Stimulated activated CD4-positive, alpha-beta T cell treated with anti-CD3 and anti-CD28 coated beads, Interleukin-15, amount 100 ng/mL, for 1 hour (primary cell): Measurements from ENCODE around the gene DMAC2.
A peak's percentile ranks its signal among the peaks of the same experiment; 100 is the strongest.
"Not testable (repeated sequence)": the region's sequence is repeated elsewhere in the genome, so short reads cannot be mapped to it uniquely, and the experiment has no call there.

ENCODE experiments used
- DNase-seq, 2 donors: peaks; one replicate each; pipeline ENCODE4 v3.0.0-alpha.2; 2020; ENCODE audit warnings: low read depth in 1 of 2, low spot score in 1 of 2

DMAC2 gene

DNA sequence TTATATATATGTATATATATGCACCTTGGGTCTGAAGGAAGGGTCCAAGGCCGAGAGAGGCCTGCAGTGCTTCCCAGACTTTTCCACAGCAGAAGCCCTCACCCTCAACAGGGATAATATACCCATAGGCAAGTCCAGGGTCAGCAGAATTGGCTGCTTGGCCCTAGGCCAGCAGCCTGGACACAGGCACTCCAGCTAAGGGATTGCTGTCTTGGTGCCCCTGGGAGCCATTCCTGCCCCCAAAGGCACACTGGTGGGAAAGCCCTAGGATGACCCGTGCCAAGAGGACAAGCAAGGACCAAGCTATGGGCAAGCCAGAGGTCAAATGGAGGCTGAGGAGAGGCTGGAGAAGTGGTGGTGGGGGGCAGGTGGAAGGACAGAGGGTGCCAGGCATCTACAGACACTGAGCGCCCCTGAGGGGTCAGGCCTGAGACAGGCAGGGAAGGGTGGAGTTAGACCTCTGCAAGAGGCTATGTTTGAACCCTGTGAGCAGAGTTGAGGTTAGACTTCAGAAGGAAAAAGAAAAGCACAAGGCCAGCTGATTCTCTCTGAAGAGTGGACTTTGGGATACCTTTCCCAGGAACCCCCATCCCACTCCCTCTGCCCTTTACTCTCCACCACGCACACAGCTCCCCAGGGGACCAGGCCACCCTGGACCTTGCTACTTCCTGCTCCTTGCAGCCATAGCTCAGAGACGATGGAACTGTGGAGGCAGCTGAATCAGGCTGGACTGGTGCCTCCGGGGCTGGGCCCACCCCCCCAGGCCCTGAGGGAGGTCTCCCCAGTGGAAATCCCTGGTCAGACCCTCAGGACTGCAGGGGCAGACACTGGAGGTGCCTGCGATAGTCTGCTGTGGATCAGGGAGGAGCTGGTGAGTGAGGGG lies 3.0 kb upstream of the DMAC2 start, which contains the start of gene ERICH4:
Gene ERICH4 (plus strand): TSS at position 684 of the 883 bp plus-strand sequence. CDS start 14 bp downstream, at position 698.
- no peak for DNase-seq

- no peak for DNase-seq
Measured at GRCh38 chr19:41441321-41441945, 1.7 kb upstream of the DMAC2 start.

GRCh38 chr19:41437944-41438574 lies 1.7 kb downstream of the DMAC2 start:
- DNase-seq, result no peak

- no peak for DNase-seq
Measured at GRCh38 chr19:41436674-41436951, 3.1 kb downstream of the DMAC2 start.

DNA sequence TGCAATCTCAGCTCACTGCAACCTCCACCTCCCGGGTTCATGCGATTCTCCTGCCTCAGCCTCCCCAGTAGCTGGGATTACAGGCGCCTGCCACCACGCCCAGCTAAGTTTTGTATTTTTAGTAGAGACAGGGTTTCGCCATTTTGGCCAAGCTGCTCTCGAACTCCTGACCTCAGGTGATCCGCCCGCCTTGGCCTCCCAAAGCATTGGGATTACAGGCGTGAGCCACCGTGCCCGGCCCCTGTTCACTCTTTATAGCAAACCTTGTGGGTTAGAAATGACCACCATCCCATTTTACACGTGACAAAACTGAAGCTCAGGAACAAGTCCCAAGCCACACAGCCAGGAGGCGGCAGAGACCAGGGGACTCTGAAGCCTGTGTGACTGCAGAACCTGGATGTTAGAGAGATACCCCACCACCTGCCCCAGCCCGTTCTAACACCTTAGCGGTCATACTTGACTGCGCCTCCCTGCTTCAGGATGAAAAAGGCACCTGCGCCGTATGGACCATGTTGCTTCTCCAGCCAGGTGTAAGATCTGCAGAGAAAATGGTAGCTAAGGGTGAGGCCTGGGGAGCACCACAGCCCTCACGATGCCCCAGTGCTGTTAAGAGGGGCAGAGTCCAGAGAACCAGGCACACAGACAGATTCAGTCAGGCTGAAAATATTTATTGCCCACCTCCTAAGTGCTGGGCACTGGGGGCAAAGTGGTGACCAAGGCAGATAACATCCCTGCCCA lies 3.6 kb downstream of the DMAC2 start:
- no peak for DNase-seq

DNA sequence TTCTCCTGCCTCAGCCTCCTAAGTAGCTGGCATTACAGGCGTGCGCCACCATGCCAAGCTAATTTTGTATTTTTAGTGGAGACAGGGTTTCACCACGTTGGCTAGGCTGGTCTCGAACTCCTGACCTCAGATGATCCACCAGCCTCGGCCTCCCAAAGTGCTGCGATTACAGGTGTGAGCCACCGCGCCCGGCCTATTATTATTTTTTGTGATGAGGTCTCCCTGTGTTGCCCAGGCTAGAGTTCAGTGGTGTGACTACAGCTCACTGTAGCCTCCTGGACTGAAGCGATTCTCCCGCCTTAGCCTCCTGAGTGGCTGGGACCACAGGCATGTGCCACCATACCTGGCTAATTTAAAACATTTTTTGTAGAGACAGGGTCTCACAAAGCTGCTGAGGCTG lies 4.3 kb downstream of the DMAC2 start:
- not testable (repeated sequence) for DNase-seq

DNA sequence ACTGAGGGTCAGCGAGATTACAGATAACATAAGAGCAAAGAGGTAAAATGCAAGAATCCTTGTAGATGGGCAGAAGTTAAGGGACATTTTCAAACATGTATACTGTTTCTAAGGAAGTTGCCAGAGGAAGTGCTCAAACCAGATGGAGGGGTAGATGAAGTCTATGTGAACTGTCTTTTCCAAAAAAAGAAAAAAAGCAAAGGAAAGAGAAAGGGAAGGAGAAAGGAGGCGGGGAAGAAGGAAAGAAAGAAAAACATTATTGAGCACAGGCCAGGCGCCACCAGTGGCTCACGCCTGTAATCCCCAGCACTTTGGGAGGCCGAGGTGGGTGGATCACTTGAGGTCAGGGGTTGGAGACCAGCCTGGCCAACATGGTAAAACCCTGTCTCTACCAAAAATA lies 5.3 kb downstream of the DMAC2 start:
- no peak for DNase-seq

- no peak for DNase-seq
Measured at GRCh38 chr19:41433171-41433570, 6.5 kb downstream of the DMAC2 start.

DNA sequence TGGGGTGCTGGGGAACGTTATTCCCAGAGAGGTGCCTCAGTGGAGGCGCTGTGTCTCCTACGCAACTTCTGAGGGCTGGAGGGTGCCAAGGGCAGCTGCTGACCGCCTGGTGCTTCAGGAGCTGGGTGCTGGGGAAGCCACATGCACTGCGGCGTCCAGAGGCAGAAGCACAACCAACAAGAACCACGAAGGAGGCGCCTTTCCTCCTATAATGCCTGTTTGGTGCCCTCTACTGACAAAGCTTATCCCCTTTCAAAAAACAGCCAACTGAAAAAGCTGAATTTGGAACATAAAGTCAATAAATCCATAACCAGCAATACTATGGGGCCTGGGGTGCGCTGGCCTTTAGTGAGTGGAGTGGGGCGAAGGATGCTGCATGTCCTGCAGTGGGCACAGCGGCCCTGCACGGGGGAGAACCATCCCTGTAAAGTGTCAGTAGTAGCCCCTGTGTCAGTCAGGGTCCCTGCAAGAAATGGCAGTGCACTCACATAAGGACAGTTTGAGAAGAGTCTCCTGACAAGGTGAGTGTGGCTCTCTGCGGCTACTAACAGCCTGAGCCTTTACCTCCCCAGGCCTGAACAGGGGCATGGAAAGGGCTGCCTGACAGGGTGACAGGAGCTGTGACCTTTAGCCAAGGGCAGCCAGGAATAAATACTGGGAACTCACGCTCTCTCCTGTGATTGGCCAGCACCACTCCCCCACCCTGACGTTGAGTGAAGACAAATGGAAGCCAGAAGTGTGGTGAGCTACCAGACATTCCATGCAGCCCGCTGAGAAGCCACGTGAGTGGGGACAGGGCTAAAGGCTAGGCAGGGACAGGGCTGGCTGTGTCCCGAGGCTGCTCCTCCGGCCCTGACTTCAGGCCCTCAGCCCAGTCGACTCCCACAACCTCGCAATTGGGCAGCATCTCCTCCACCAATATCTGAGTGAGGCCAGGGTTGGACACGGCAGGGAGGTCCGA lies 8.0 kb downstream of the DMAC2 start:
- no peak for DNase-seq

DNA sequence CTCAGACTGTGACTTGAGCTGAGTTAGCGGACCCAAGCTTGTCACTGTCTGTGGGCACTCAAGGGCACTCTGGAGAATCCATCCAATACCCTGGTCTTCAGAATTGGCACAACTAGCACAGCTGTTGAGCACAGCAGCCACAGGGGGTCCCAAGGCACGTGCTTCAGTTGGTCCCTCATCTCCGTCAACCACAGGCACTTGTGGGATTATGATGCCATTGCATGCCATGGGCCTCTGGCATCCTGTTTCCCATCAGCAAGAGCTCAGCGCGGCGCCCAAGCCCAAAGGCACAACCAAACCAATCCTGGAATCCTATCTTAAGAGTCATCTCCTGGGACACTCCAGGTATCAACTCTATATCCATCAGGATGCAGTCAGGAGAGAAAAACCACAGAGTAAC lies 8.8 kb downstream of the DMAC2 start:
- no peak for DNase-seq

DNA sequence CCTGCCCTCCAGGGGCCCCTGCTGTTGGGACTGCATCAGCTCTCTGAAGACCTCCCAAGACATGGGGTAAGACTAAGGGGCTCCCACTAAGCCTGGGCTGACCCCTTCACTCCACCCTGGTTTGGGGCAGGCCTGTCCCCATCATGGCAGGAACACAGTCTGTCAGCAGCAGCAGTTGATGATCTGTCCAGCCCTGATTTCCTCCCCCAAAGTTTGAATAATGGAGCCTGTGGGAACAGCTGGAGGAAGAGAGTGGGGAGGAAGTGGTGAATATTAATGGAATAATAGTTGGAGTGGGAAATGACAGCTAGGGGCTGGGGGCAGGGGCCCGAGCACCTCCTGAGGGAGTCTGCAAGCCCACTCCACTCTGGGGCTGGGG lies 11.2 kb downstream of the DMAC2 start:
- no peak for DNase-seq

DNA sequence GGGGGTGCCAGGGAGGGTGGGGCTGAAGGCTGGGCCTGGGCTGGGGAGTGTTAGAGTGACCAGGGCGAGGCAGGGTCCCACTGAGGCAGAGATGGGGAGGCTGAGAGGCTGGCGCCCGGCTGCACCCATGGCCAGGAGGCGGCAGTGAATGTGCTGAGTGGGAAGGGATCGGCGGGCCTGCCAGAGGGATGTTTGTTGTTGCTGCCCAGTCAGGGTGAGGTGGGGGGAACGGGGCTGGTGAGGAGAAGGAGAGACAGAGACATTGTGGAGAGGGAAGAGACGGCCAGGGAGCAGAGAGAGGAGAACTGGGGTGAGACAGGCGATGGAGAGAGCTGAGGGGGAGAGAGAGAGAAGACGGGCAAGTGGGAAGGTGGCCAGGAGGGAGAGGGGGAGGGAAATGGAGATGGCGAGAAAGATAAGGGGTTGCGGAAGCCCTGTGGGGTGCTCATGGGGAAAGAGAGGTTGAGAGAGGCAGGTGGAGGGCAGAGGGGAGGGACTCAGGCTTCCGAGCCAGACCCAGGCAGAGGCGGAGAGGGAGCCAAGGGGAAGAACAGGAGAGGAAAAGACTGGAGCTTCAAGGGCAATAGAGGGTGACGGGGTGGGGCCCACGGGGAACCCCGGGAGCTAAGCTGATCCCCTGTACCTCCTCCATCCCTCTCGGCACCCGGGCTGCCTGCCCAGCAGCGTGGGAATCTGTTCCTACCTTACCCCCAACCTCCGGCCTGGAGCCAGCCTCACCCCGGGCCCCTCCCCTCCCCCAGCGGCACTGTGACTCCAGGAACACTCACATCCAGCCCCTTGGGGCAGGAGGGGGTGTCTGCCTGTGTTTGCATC lies 11.8 kb downstream of the DMAC2 start:
- peak in 1 of 2 donors; percentile 5 for DNase-seq

- peak in 1 of 2 donors; percentile 25 for DNase-seq
Measured at GRCh38 chr19:41426952-41427646, 12.6 kb downstream of the DMAC2 start, which contains the start of gene B3GNT8. B3GNT8 (minus strand) TSS chr19:41427374; CDS start chr19:41426778, 596 bp downstream.

- DNase-seq, result no peak
Measured at GRCh38 chr19:41426116-41426841, 13.4 kb downstream of the DMAC2 start.

GRCh38 chr19:41425174-41426115 lies 14.3 kb downstream of the DMAC2 start:
- DNase-seq, result no peak

- no peak for DNase-seq
Measured at GRCh38 chr19:41424335-41425173, 15.2 kb downstream of the DMAC2 start.
